Measurements from ENCODE around the gene UGT3A1. TPM values are rescaled to one million over a fixed set of nuclear protein-coding genes. Genes with fewer than 3 reads are reported as not detected.

UGT3A1 gene
- total RNA-seq, 1 donor from 2014 or later, result 20.3 TPM

DNA sequence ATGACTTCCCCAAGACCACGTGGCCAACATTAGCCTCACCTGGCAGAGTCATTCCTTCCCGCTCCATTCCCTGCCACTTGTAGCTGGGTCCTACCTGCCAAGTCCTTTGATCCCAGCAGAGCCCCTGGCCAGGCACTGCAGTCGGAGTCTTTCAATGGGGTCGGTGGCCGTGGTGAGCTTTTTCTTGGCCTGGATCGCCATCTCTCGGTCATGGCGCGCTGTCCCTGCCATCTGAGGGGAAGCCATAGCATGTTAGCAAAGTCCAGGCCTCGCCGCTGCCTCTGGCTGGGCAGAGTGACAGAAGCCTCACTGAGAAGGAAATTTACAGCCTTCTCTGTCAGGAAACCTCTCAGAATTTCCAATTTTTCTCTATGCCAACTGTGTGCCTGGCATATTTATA, 70.3 kb downstream of the UGT3A1 start:
- DNase-seq (ENCODE audit: low spot score), result no peak
- no peak for ATAC-seq

DNA sequence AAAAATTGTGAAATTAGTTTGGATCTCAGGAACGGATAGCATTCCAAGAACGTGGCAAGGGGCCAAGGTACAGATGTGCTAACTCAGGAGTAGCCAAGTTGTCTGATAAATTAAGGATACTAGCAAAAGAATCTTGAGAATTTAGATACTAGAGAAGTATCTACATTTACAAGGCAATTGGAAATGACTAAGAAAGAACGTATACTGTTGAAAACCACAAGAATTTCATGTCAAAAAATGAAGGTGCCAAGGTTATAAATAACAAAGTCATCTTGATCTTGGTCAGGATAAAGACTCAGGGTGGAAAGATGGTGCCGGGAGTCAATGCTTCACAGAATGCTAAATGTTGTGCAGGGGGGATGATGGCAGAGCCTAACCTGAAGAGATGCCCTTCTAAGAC, 72.0 kb downstream of the UGT3A1 start:
- no peak for ATAC-seq
- DNase-seq (ENCODE audit: low spot score), result no peak

DNA sequence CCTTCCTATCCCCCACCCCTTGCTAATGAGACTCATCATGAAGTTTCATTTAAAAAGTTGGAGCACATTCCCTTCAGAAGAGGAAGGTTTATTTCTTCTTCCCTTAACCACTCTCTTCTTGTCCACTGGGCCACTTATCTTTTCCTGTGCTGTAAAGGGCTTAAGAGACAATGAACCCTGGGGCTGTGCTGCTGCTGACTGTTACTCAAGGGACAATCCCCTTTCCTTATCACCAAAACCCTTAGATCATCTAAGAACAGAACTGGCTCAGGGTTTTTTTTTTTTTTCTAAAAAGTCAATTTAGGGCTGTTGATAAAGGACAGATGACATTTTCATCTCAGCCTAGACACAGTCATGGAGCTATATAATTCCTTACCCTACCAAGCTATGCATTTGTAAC, 82.4 kb downstream of the UGT3A1 start:
- no peak for DNase-seq (ENCODE audit: low spot score)

DNA sequence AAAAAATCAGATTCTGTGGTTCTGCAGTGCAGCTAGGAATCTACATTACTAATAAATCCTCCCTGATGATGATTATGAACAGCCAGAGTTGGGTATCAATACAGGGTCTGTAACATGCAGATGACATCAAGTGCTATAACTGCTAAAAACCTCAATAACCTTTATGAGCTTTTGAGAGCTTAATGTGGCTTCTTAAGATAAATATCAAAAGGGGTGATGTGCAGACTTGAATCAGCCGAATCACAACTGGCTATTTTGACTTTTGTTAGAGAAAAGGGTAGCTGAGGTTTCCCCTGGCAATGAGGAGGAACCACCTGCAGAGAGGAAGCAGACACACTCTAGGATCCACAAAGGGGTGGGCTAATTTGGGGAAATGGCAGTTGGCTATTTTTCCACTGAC, 83.0 kb downstream of the UGT3A1 start:
- DNase-seq (ENCODE audit: low spot score) (no peak), ATAC-seq (no peak)

More for the DNA sequence above, 82.4 kb downstream of the UGT3A1 start:
- ATAC-seq, result no peak

DNA sequence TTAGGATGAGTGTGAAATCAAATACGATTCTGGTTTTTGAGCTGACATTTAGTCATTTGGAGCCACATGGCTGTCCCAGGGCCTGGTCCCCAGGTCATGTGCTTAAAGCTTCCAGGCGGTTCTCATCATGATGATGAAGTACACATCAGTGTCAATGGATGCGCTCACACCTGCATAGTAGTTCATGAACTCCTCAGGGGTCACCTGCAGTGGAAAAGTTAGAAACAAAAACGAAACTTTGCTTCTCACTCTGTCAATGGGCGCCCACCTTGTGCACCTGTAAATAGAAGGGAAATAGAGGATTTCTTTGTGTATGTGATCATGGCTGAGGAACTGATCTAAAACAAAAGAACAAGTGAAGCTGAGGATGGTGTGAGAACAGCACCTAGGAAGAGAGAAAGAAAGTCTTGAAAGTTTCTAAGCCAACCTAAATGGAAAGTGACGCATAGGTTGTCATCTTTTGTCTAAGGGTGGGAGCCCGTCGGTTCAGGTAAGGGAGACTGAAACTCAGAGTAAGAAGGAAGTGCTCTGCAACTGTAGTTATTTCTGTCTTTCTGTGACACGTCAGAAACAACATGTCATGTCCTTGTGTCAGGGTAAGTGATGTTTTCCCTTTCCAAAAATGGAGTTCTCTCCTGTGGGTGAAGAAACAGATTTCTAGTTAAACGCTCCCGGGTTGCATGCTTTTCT, 86.6 kb downstream of the UGT3A1 start:
- ATAC-seq, result no peak

DNA sequence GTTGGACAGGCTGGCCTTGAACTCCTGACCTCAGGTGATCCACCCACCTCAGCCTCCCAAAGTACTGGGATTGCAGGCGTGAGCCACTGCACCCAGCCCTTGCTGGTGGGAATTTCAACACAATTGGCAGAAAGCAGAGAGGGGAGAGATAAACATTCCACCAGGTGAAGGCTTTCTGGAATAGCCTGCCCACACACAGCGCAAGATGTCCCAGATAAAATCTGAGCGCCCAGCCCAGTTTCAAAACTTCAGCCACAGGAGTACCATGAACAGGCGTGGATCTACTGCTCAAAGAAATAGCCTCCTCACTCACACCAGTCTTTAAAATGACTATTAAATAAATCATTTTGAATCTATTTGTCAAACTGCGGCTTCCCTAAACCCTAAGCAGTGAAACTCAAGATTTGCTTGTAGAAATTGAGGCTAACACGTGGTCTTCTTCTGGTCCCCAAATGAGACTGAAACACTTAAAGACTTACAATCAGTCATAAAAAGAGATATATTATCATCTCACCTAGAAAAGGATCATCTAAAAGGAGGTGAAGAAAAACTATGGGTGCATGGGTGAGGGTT, 87.5 kb downstream of the UGT3A1 start:
- no peak for ATAC-seq
- no peak for DNase-seq (ENCODE audit: low spot score)

More for the DNA sequence above, 86.6 kb downstream of the UGT3A1 start:
- no peak for DNase-seq (ENCODE audit: low spot score)

DNA sequence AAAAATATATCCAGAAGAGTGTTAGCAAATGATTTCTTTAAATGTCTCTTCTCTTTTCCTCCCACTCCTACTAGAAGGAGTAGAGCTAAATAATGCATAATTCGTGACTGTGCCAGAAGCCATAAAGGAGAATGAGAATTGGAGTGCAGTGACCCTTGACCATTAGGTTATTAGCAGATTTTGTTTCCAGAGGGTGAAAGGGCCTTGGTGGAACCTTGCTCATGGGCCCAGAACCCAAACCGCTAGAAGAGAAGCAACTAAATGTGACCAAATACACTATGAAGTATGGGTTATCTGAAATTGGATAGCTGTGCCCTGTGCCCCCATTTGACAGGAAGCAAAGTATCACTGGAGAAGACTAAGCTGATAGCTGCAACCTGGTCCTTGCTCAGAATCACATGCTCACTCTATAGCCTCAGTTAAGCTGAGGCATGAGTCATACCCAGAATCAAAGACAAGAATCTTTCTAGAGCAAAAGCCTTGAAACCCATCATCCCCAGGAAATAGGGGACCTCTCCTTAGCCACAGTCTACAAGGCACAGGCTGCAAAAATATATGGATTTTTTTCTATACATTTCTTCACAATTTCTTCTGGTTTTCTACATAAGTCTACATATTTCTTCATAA, 89.0 kb downstream of the UGT3A1 start:
- DNase-seq (ENCODE audit: low spot score) (no peak), ATAC-seq (no peak)

Other genes with a start within 250 kb of the UGT3A1 start
- 2.4 TPM for gene IL7R, start 134.5 kb downstream of the UGT3A1 start, total RNA-seq
- gene CAPSL, start 52.8 kb downstream of the UGT3A1 start, total RNA-seq, result not detected
- 0.18 TPM for gene UGT3A2, start 75.5 kb upstream of the UGT3A1 start, total RNA-seq
- gene LMBRD2, start 160.5 kb upstream of the UGT3A1 start, total RNA-seq, result 8.9 TPM
- gene SKP2, start 160.7 kb upstream of the UGT3A1 start, total RNA-seq, result 28.9 TPM